ENCODE data around the gene RAB8B. TPM values are rescaled to one million over a fixed set of nuclear protein-coding genes. Genes with fewer than 3 reads are reported as not detected.
A peak's percentile ranks its signal among the peaks of the same experiment; 100 is the strongest.

The RAB8B gene
- total and polyA plus RNA-seq, 9 of the 15 experiments (the other 6 are each of a cell fraction or from before 2014, with no cell fraction given): 7.8 to 32.1 (median 24.2) TPM

GRCh38 chr15:63226966-63227401, 37.6 kb downstream of the RAB8B start (continued):
- no peak for TF ChIP-seq ARNT (IDR thresholded peaks at IDR 0.05)
- peak; percentile 97 for TF ChIP-seq ZKSCAN8 (CRISPR knock-in tag; IDR thresholded peaks at IDR 0.05)
- peak; percentile 97 for TF ChIP-seq ETV1 (tag; conservative IDR thresholded peaks at IDR 0.05; ENCODE audit: low read depth)
- peak; percentile 30; the same call in 1 of the 2 replicates for TF ChIP-seq CC2D1A (IDR thresholded peaks at IDR 0.05)
- TF ChIP-seq KLF6 (CRISPR knock-in tag; IDR thresholded peaks at IDR 0.05; ENCODE audit: borderline replicate concordance): peak; percentile 97
- TF ChIP-seq PTTG1 (tag; IDR thresholded peaks at IDR 0.05; ENCODE audit: low read depth): peak; percentile 98
- peak; percentile 98 for TF ChIP-seq IRF9 (tag; IDR thresholded peaks at IDR 0.05)
- peak; percentile 87; the same call in 1 of the 2 replicates for TF ChIP-seq MTF1 (CRISPR knock-in tag; IDR thresholded peaks at IDR 0.05; ENCODE audit: borderline replicate concordance)
- no peak for TF ChIP-seq ZNF778 (CRISPR knock-in tag; IDR thresholded peaks at IDR 0.05)
- TF ChIP-seq, protein P1, sequence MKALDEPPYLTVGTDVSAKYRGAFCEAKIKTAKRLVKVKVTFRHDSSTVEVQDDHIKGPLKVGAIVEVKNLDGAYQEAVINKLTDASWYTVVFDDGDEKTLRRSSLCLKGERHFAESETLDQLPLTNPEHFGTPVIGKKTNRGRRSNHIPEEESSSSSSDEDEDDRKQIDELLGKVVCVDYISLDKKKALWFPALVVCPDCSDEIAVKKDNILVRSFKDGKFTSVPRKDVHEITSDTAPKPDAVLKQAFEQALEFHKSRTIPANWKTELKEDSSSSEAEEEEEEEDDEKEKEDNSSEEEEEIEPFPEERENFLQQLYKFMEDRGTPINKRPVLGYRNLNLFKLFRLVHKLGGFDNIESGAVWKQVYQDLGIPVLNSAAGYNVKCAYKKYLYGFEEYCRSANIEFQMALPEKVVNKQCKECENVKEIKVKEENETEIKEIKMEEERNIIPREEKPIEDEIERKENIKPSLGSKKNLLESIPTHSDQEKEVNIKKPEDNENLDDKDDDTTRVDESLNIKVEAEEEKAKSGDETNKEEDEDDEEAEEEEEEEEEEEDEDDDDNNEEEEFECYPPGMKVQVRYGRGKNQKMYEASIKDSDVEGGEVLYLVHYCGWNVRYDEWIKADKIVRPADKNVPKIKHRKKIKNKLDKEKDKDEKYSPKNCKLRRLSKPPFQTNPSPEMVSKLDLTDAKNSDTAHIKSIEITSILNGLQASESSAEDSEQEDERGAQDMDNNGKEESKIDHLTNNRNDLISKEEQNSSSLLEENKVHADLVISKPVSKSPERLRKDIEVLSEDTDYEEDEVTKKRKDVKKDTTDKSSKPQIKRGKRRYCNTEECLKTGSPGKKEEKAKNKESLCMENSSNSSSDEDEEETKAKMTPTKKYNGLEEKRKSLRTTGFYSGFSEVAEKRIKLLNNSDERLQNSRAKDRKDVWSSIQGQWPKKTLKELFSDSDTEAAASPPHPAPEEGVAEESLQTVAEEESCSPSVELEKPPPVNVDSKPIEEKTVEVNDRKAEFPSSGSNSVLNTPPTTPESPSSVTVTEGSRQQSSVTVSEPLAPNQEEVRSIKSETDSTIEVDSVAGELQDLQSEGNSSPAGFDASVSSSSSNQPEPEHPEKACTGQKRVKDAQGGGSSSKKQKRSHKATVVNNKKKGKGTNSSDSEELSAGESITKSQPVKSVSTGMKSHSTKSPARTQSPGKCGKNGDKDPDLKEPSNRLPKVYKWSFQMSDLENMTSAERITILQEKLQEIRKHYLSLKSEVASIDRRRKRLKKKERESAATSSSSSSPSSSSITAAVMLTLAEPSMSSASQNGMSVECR (CRISPR knock-in tag; IDR thresholded peaks at IDR 0.05): no peak
- TF ChIP-seq SAFB2 (IDR thresholded peaks at IDR 0.05; ENCODE audit: borderline replicate concordance, low read depth, low read length, severe bottlenecking): no peak
- peak; percentile 97 for TF ChIP-seq PTRF (tag; IDR thresholded peaks at IDR 0.05)
- TF ChIP-seq KLF13 (tag; IDR thresholded peaks at IDR 0.05; ENCODE audit: borderline replicate concordance, low read depth): peak; percentile 96
- no peak for TF ChIP-seq FOXA1 (IDR thresholded peaks at IDR 0.05; ENCODE audit: borderline replicate concordance)
- TF ChIP-seq POLR2AphosphoS5 (IDR thresholded peaks at IDR 0.05; ENCODE audit: control insufficient read depth, insufficient read depth, low read depth, low read length): no peak
- TF ChIP-seq ILF3 (IDR thresholded peaks at IDR 0.05; ENCODE audit: borderline replicate concordance): no peak
- no peak for TF ChIP-seq ZSCAN29 (IDR thresholded peaks at IDR 0.05)
- TF ChIP-seq, protein P2, sequence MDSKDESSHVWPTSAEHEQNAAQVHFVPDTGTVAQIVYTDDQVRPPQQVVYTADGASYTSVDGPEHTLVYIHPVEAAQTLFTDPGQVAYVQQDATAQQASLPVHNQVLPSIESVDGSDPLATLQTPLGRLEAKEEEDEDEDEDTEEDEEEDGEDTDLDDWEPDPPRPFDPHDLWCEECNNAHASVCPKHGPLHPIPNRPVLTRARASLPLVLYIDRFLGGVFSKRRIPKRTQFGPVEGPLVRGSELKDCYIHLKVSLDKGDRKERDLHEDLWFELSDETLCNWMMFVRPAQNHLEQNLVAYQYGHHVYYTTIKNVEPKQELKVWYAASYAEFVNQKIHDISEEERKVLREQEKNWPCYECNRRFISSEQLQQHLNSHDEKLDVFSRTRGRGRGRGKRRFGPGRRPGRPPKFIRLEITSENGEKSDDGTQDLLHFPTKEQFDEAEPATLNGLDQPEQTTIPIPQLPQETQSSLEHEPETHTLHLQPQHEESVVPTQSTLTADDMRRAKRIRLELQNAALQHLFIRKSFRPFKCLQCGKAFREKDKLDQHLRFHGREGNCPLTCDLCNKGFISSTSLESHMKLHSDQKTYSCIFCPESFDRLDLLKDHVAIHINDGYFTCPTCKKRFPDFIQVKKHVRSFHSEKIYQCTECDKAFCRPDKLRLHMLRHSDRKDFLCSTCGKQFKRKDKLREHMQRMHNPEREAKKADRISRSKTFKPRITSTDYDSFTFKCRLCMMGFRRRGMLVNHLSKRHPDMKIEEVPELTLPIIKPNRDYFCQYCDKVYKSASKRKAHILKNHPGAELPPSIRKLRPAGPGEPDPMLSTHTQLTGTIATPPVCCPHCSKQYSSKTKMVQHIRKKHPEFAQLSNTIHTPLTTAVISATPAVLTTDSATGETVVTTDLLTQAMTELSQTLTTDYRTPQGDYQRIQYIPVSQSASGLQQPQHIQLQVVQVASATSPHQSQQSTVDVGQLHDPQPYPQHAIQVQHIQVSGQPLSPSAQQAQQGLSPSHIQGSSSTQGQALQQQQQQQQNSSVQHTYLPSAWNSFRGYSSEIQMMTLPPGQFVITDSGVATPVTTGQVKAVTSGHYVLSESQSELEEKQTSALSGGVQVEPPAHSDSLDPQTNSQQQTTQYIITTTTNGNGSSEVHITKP (IDR thresholded peaks at IDR 0.05; ENCODE audit: partially characterized antibody): no peak
- TF ChIP-seq SRSF1 (IDR thresholded peaks at IDR 0.05; ENCODE audit: low read depth, low read length): no peak
- TF ChIP-seq FOXK1 (CRISPR knock-in tag; IDR thresholded peaks at IDR 0.05; ENCODE audit: borderline replicate concordance): no peak
- peak; percentile 98 for TF ChIP-seq E2F3 (CRISPR knock-in tag; IDR thresholded peaks at IDR 0.05)
